NCI-H524 (cell line): ENCODE measurements around the gene EML5.

Experiments used
- DNase-seq, 2 experiments: peaks; one replicate each; lab custom pipeline; 2025; lab: John Stamatoyannopoulos, UW

EML5 gene

GRCh38 chr14:88707088-88707487 lies 85.7 kb downstream of the EML5 start:
- no peak for DNase-seq

GRCh38 chr14:88706425-88706824 lies 86.3 kb downstream of the EML5 start:
- no peak for DNase-seq

GRCh38 chr14:88698651-88699050 lies 94.1 kb downstream of the EML5 start:
- DNase-seq = no peak

GRCh38 chr14:88695870-88696269 lies 96.9 kb downstream of the EML5 start:
- no peak for DNase-seq

GRCh38 chr14:88688386-88688785 lies 104.4 kb downstream of the EML5 start:
- no peak for DNase-seq

- no peak for DNase-seq
These were observed 109.6 kb downstream of the EML5 start for GRCh38 chr14:88683119-88683518.

- DNase-seq = no peak
These were observed 110.1 kb downstream of the EML5 start for GRCh38 chr14:88682495-88683114.

- no peak for DNase-seq
These were observed 110.8 kb downstream of the EML5 start for GRCh38 chr14:88681755-88682494.

- no peak for DNase-seq
These were observed 123.4 kb downstream of the EML5 start for GRCh38 chr14:88669346-88669745.

GRCh38 chr14:88668448-88669116 lies 124.2 kb downstream of the EML5 start:
- no peak for DNase-seq

- DNase-seq = peak; percentile 91
These were observed 125.0 kb downstream of the EML5 start for GRCh38 chr14:88667555-88668273.

GRCh38 chr14:88660056-88660455 lies 132.7 kb downstream of the EML5 start:
- DNase-seq = no peak

GRCh38 chr14:88639221-88639620 lies 153.5 kb downstream of the EML5 start:
- no peak for DNase-seq

GRCh38 chr14:88632512-88632911 lies 160.2 kb downstream of the EML5 start:
- no peak for DNase-seq

GRCh38 chr14:88631091-88631490 lies 161.7 kb downstream of the EML5 start:
- no peak for DNase-seq

GRCh38 chr14:88630565-88630964 lies 162.2 kb downstream of the EML5 start:
- no peak for DNase-seq

GRCh38 chr14:88628462-88628861 lies 164.3 kb downstream of the EML5 start:
- DNase-seq = no peak

GRCh38 chr14:88628033-88628432 lies 164.7 kb downstream of the EML5 start:
- DNase-seq = no peak

- no peak for DNase-seq
These were observed 167.1 kb downstream of the EML5 start for GRCh38 chr14:88625671-88626070.

- no peak for DNase-seq
These were observed 171.7 kb downstream of the EML5 start for GRCh38 chr14:88621100-88621499.

GRCh38 chr14:88618476-88618875 lies 174.3 kb downstream of the EML5 start:
- DNase-seq = no peak

GRCh38 chr14:88617479-88617878 lies 175.3 kb downstream of the EML5 start:
- no peak for DNase-seq

- DNase-seq = no peak
These were observed 176.1 kb downstream of the EML5 start for GRCh38 chr14:88616697-88617096.
